ENCODE measurements around the gene ZFP92.

Gene ZFP92

DNA sequence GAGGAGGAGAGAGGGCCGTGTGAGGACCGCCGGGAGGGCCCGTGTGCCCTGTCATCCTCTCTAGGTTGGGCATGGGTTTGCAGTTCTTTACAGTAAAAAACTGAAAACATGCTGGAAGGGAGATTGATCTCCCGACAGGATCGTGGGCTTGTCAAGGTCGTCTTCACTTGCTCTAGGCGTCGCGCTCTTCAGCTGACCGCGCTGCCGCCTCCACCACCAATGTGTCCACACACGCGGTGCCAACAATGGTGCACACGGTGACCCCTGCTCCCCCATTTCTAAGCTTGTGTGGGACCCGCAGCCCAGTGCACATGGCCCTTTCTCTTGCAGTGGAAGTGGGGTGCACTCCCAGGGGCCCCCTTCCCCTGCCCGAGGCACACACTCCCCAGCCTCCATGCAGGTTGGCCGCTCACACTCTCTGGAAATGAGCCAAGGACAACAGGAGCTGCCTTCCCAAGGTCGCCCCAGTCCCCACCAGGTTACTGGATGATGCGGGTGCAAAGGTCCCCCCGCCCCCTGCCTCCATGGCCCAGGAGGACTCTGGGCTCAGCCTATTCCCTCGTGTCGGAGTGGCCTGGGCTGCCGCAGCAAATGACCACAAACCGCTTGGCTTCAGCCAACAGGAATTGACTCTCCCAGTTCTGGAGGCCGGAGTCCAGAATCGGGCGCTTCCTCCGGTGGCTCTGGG, 1.7 kb upstream of the ZFP92 start:
- DNase-seq: no peak

DNA sequence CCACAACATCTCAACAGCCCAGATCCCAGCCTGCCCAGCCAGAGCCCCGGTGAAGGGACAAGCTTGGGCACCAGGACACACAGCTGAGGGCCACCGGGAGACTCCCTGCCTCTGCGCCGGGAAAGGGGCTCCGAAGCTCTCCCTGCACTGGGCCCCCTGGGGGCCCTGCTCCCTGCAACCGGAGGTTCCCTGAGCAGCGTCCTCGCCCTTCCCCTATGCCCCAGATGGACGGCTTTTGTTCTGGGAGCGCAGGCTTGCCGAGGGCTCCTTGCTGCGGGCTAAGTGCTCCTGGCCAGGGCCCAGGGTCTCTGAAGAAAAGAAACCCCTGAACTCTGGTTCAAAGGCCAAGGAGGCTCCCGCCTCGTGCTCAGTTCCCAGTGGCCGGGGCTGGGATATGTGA, 899 bp upstream of the ZFP92 start:
- no peak for DNase-seq

DNA sequence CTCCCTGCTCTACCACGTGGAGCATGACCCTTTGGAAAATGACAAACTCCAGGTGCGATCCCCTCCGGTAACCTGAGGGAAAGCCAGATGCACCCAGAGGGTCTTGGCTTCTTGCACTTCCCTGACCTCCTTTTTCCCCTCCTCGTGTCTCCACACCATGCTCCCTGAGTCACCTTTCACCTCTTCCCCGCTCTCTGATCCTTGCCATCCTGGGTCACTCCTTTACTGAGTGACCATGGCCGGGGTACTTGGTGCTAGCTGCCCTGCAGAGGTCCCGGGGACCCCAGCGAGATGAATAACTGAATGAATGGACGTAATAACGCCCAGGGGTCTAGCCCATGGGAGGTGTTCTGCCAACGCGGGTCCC, 401 bp upstream of the ZFP92 start:
- DNase-seq: no peak

DNA sequence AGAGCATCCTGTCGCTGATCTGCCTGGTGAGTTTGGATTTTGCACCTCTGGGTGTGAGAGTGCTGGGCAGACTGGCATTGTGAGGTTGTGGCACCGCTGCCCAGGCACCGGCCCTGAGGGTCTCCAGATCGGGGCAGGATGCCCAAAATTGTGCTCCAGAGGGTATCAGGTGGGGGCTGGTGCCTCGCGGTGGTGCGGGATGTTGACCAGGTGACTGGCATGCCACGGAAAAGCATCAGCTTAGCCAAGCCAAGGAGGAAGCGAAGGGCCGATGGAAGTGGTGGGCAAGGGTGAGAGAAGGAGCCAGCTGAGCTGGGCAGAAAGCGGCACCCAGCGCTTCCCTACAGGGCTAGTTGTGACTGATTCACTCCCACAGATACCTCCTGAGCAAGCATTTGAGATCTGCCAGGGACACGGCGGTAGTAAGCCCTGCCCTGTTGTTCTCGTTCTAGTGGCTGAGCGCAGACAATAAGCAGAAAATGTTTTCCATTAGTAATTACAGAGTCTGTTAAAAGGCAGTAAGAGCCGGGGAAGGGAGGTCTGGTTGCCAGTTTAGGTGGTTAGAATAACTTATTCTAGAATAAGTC, 809 bp downstream of the ZFP92 start:
- no peak for DNase-seq

DNA sequence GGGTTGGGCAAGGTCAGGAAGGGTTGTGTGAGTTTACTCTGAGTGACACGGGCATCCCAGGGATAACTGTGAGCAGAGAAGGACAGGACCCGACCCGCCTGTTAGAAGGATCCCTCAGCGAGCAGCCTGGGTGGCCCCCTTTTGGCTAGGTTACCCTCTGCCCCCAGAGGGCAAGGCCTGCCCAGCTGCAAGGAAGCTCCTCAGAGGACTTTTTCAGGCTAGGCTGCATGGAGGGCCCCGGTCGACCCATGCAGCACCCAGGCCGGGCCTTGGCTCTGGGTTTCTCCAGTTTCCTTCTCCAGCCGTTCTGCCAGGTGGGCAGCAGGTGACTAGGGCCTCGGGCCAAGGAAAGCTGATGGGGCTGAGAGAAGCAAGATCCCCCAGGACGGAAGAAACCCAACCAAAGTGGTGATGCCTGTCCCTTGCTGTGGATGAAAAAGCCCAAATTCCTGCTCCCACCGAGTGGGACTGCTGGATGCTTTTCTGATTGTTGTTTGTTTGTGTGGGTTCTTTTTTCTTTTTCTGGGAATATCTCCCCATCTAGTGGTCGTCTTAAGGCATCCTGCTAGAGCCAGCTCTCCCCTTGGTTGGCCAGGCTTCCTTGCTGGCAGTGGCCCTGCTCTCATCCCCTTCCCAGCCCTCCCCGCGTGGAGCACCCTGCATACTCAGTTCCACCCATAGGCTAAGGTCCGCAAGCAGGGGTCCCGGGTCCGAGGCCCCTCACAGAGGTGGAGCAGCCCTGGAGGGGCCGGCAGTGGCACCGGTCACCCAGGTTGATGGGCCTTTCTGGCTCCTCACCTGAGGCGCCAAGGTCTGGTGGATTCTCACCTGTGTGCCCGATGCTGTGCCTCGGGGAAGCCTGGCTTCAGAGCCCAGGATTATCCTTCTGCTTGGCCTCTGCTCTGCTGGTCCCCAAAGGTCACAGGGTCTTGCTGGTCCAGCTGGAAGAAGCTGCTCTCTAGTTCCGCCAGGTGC, 1.8 kb downstream of the ZFP92 start:
- no peak for DNase-seq

DNA sequence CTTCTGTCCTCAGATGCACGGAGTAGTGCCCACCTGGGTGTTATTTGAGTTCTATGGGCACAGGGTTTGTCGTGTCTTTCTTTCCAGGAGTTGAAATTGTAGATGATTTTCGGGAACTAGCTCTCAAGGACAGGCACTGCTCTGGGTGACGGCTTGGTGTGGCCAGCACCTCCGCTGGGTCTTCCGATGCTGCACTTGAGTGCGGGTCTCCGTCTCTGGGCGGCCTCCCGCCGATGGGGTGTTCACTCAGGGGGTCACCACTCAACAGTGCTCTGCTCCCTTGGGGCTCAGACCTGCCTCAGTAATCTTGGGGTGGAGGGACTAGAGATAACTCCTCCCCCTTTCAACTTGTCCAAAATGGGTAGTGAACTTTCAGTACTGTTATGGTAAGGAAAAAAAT, 2.5 kb downstream of the ZFP92 start:
- DNase-seq: no peak

DNA sequence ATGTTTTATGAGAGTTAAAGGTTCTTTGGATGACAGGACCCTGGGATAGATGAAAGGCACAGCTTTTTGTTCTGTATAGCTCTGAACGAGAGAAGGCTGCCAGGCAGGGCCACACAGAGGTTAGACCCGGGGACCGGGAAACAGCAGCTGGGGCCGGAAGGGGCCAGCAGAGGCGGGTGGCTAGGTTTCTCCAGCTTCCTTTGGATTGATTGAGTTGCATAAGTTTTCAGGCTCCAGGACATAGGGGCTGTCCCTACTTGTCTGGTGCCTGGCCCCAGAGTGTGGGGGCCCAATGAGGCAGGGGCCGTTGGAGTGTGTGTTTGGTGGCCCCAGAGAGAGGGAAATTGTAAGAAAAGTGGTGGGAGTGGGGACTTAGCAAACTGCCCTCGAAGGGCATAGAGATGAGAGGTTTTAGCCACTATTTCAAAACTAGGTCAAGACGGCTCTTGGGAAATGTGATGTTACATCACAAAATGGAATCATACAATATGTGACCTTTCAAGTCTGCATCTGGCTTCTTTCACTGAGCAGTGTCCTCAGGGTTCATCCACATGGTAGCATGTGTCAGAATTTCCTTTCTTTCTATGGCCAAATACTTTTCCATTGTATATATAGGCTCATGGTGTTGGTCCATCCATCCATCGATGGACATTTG, 3.7 kb downstream of the ZFP92 start:
- no peak for DNase-seq

DNA sequence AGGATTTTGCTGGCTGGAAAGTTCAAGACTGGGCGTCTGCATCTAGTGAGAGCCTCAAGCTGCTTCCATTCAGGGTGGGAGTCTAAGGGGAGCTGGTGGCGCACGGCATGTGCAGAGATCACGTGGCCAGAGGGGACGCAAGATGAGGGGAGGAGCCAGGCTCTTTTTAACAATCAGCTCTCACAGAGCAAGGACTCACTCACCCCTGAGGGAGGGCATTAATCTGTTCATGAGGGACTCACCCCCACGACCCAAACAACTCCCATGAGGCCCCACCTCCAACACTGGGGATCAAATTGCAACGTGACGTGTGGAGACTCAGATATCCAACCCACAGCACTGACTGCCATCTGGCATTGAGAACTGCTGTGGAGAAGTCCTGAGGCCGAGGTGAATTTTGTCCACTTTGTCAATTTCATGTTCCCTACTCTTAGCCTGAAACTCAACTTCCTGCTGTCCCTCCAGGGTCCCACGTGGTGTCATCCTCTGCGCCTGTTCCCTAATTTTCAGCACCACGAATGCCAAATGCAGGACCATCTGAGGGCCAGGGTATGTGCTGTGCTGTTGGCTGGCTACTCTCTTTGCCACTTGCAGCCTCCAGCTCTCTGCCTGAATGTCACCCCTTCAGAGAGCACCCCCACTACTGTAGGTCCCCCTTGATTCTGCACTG, 5.6 kb downstream of the ZFP92 start:
- DNase-seq: no peak

DNA sequence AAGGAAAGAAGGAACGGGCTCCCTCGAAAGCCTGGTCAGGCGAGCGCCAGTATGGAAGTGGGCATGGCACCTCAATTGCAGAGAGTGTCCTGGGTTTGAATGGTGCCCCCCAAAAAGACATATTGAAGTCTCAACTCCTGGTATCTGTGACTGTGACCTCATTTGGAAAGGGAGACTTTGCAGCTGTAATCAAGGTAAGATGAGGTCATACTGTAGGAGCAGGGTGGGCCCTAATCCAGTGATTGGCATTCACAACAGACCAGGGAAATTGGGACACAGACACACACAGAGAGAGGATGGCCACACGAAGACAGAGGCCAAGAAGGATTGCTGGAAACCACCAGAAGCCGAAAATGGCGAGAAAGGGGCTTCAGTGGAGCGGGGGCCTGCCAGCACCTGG, 6.4 kb downstream of the ZFP92 start:
- DNase-seq: no peak

DNA sequence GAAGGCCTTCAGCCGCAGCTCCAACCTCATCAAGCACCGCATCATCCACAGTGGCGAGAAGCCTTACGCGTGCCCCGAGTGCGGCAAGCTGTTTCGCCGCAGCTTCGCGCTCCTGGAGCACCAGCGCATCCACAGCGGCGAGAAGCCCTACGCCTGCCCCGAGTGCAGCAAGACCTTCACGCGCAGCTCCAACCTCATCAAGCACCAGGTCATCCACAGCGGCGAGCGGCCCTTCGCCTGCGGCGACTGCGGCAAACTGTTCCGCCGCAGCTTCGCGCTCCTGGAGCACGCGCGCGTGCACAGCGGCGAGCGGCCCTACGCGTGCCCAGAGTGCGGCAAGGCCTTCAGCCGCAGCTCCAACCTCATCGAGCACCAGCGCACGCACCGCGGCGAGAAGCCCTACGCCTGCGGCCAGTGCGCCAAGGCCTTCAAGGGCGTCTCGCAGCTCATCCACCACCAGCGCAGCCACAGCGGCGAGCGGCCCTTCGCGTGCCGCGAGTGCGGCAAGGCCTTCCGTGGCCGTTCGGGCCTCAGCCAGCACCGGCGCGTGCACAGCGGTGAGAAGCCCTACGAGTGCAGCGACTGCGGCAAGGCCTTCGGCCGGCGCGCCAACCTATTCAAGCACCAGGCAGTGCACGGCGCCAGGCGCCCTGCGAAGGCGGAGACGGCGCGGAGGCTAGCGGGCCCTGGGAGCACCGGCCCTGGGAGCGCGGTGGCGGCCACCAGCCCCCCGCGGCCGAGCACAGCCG, 9.8 kb downstream of the ZFP92 start:
- no peak for DNase-seq

DNA sequence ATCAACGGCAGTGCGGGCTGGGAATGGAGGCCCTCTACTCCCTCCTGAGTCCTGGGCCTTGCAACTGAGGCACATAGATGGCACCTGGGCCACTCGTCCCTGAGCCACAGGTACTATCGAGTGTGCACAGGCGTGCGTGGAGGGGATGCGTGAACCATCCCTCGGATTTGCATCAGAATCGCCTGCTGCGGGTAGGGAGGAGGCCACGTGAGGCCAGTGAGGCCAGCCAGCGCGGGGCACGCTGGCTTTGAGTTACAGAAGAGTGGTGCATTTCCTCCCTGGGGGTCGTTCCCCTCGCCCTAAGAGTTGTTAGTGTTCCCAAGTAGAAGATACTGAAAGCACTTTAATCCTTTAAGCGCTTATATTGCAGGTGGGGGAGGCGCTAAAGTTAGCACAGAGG, 10.6 kb downstream of the ZFP92 start:
- DNase-seq: no peak

DNA sequence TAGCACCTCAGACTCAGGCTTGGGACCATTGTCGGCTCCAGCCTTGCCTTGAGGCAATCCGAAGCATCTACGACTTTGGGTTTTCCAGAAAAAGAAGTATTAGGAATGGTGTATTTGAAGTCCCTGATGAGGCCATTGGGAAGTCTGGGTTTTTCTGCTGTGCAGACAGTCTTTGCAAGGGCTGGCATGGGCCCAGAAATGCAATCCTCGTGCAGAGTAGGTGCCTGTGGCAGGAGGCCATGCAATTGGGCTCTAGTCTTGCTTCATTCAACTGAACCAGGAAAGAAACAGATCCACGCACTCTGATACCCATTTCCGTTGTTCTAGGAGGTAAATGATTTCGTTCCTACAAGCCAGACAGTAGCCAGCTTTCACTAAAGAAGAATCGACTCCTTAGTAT, 12.4 kb downstream of the ZFP92 start:
- no peak for DNase-seq

DNA sequence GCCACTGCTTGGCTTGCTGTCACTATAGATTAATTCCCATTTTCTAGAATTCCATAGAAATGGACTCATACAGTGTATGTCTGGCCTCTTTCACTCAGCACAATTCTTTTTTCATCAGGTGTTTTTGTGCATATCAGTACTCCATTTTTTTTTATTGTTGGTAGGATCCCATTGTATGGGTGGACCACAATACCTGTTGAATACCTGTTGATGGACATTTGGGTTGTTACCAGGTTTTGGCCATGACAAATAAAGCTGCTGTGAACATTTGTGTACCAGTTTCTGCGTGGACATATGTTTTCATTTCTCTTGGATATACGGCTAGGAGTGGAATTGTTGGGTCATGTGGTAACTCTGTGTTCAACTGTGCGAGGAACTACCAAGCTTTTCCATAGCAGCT, 14.9 kb downstream of the ZFP92 start:
- DNase-seq: no peak

DNA sequence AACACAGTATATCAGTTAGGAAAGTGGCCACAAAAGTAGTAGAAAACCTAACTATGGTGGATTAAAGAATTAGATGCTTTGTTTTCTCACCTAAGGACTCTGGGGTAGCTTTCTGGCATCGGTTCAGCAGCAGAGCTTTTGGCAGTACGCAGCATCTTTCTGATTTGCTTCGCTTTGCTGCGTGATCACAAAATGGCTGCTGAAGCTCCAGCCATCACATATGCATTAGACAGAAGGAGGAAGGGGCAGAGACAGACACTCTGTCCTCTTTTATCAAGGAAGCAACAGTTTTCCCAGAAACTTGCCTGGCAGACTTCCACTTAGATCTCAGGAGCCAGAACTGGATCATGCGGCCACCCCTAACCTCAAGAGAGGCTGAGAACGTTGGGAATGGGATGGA, 19.5 kb downstream of the ZFP92 start:
- DNase-seq: no peak

DNA sequence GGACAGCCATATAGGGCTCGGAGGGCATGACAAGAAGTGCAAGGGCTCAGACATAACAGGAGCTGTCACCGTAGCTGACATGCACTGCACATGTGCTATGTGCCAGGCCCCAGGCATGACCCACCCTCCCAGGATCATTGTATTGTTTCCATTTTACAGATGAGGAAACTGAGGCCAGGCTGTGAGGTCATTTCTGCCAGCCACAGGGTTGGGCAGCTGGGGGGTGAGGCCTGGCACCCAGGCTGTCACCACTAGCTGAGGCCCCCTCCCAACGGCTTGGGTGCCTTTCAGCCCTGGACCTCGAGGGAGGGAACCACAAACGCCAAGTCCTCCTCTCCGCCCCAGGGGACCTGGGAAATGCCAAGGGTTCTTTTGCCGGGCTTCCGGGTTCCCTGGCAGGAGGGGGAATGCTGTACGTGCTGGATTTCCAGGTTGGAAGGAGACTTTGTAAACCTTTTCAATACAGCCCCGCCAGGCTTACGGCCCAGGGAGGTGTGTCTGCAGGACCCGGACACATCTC, 21.9 kb downstream of the ZFP92 start:
- no peak for DNase-seq

DNA sequence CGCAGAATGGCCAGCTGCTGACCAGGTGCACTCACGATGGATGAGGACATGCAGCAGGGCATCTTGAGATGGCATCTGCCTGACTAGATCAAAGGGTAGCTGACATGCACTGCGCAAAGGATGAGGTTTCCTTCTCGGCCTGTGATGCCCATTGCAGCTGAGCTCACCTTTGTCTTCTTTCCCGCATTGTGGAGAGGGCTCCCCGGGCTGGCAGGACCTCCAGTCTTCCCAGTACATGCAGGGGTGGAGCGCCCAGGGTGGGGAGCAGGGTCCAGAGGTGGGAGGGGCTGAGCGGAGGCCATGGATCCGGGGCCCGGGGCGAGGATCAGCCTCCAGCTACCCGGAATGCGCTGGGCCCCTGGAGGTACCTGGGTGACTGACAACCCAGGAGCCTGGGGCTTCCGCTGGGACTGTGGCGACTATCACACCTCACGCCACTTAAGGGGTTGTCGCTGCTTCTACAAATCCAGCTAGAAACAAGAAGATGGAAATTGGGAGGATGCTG, 22.6 kb downstream of the ZFP92 start:
- DNase-seq: no peak

DNA sequence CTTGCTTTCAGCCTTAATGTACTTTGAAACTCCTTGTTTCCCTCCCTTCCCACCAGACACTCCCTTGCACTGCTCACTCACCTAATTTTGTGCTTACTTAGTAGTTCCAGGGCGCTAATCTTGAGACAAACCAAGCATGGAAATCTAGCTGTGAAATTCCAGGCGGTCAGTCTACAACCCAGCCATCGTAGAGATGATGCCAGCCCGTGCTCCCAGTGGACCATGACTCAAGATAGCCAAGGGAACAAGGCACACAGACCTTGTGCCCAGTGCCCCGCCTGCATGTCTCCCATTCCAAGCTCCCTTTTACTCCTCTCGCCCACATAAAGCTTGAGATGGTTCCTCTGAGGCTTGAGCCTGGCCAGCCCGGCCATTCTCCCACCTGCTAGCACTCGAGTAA, 23.5 kb downstream of the ZFP92 start:
- DNase-seq: no peak

DNA sequence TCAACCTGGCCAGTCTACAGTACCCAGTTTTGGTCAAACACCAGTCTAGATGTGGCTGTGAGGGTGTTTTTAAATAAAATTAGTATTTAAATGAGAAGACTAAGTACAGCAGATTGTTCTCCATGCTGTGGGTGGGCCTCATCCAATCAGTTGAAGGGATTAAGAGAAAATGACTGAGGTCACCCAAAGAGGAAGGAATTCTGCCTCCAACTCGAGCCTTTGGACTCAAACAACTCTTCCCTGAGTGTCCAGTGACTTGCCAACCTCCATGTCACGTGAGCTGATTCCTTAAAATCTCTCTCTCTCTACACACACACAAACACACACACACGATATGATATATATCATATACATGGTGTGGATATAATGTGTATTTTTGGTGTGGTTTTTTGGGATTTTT, 24.6 kb downstream of the ZFP92 start:
- DNase-seq: no peak

DNA sequence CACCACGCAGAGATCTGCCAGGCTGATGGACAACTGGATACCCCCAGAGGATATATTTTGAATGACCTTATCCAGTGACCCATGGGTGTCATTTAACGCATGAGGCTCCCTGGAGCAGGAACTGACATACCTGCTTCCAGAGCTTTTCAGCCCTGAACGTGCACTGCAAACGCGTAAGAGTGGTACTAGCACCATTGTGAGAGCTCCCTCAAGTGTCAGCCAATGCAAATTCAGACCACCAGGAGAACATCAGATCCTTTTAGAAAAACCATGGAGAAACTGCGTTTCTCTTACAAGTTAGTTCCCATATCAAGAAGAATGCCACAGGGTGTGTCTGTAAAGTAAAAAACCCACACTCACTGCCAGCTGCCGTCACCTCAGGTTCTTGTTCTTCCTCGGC, 27.3 kb downstream of the ZFP92 start:
- no peak for DNase-seq

DNA sequence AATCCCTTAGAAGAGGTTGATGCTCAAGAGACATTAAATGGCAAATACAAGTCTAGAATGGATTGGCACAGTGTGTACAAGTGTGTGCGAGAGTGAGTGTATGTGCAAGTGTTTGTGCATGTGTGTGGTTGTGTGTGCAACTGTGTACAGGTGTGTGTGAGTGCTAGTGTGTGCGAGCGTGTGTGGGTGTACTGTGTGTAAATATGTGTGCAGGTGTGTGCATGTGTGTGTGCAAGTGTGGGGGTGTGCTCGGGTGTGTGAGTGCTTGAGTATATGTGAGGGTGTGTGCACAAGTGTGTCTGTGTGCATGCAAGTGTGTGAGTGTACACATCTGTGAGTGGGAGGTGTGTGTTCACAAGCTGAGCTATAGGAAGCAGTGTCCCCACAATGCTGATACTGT, 28.7 kb downstream of the ZFP92 start:
- no peak for DNase-seq

DNA sequence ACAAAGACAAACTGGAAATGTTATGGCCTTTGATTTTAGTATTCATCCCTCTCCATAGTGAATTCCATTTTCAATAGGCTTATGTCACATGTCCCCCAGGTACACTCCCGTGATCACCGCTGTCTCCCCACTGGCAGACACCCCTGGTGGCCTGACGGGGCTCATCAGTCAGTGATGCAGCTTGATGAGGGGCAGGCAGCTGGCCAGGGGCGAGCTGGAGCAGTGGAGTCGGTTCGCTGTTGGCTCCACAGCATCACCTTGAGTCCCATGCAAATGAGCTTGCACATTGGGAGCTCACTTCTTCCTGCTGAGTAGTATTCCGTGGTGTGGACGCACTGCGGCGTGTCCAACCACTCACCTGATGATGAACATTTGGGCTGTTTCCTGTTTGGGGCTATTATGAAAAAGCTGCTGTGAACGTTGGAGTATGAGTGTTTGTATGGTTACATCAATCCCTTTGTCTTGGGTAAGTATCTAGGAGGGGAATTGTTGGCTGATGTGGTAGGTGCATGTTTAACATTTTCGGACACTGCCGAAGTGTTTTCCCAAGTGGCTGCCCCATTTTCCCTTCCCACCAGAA, 29.4 kb downstream of the ZFP92 start:
- DNase-seq: no peak

Data from retina (tissue), 1 donor.